Cerebellar nuclear complex (tissue), 1 donor: Measurements from ENCODE around the gene ALOXE3.
"Not testable (repeated sequence)": the region's sequence is repeated elsewhere in the genome, so short reads cannot be mapped to it uniquely, and the experiment has no call there.

Source experiments
- DNase-seq, 2 experiments: peaks; one replicate each; lab custom pipeline; 2025; lab: John Stamatoyannopoulos, UW

ALOXE3 gene

GRCh38 chr17:8091033-8091687 lies 27.2 kb downstream of the ALOXE3 start:
- DNase-seq = no peak

- no peak for DNase-seq
Measured at GRCh38 chr17:8089728-8090127, 28.6 kb downstream of the ALOXE3 start.

- no peak for DNase-seq
Measured at GRCh38 chr17:8087952-8088230, 30.4 kb downstream of the ALOXE3 start.

- DNase-seq = no peak
Measured at GRCh38 chr17:8087075-8087951, 31.0 kb downstream of the ALOXE3 start, which contains the start of gene ALOX12B. TSS of gene ALOX12B (minus strand) at chr17:8087716. CDS start at chr17:8087442, 274 bp downstream.

GRCh38 chr17:8084250-8084649 lies 34.1 kb downstream of the ALOXE3 start:
- no peak for DNase-seq

- DNase-seq = no peak
Measured at GRCh38 chr17:8082292-8082691, 36.0 kb downstream of the ALOXE3 start.

- no peak for DNase-seq
Measured at GRCh38 chr17:8081876-8082275, 36.4 kb downstream of the ALOXE3 start.

- DNase-seq = no peak
Measured at GRCh38 chr17:8080799-8081219, 37.5 kb downstream of the ALOXE3 start.

GRCh38 chr17:8080208-8080798 lies 38.0 kb downstream of the ALOXE3 start:
- no peak for DNase-seq

- DNase-seq = peak in 1 of 2 experiments; percentile 40
Measured at GRCh38 chr17:8079291-8080207, 38.8 kb downstream of the ALOXE3 start.

GRCh38 chr17:8077939-8078338 lies 40.4 kb downstream of the ALOXE3 start:
- not testable (repeated sequence) for DNase-seq

- DNase-seq = no peak
Measured at GRCh38 chr17:8076502-8077266, 41.6 kb downstream of the ALOXE3 start.

- DNase-seq = no peak
Measured at GRCh38 chr17:8075574-8076342, 42.6 kb downstream of the ALOXE3 start.

- DNase-seq = no peak
Measured at GRCh38 chr17:8075081-8075480, 43.2 kb downstream of the ALOXE3 start.

- DNase-seq = no peak
Measured at GRCh38 chr17:8074554-8074953, 43.8 kb downstream of the ALOXE3 start.

- no peak for DNase-seq
Measured at GRCh38 chr17:8073627-8074484, 44.5 kb downstream of the ALOXE3 start.

GRCh38 chr17:8072729-8073461 lies 45.4 kb downstream of the ALOXE3 start:
- DNase-seq = no peak

- no peak for DNase-seq
Measured at GRCh38 chr17:8072341-8072728, 46.0 kb downstream of the ALOXE3 start.

- DNase-seq = no peak
Measured at GRCh38 chr17:8071496-8071895, 46.8 kb downstream of the ALOXE3 start.
